ENCODE measurements around the gene PRUNE2.

The PRUNE2 gene

DNA sequence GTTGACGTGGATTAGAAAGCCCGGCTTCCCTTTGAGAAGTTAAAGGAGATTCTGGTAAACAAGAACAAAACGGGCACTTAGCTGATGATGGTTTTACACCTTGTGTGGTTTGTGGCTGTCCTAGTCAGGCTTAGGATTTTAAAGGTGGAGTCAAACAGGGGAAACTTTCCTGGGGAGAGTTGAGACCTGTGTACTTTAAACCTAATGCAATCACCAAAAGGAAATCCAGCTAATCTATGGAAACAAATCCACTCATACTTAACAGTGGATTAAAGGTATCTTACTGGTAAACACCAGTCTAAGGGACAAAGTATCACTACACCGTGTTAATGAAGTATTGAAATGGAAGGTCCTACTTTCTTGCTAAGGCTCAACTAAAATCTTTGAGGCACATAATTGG is 291.9 kb downstream of the PRUNE2 start:
- ChIA-PET CTCF (no interaction called here), POLR2A (no interaction called here)
- TF ChIP-seq LEF1 (IDR thresholded peaks at IDR 0.05; ENCODE audit: borderline replicate concordance): no peak
- TF ChIP-seq FOXK2 (IDR thresholded peaks at IDR 0.05): no peak
- TF ChIP-seq ELF4 (IDR thresholded peaks at IDR 0.05): no peak
- no peak for TF ChIP-seq NFRKB (IDR thresholded peaks at IDR 0.05)
- TF ChIP-seq ZNF384 (IDR thresholded peaks at IDR 0.05): no peak
- TF ChIP-seq FOXM1 (IDR thresholded peaks at IDR 0.05; ENCODE audit: borderline replicate concordance): no peak
- TF ChIP-seq BHLHE40 (IDR thresholded peaks at IDR 0.05; ENCODE audit: borderline replicate concordance): no peak
- TF ChIP-seq CTBP1 (IDR thresholded peaks at IDR 0.05; ENCODE audit: borderline replicate concordance): no peak
- TF ChIP-seq SUZ12 (IDR thresholded peaks at IDR 0.05): no peak
- TF ChIP-seq L3MBTL2 (conservative IDR thresholded peaks at IDR 0.05): no peak
- no peak for TF ChIP-seq HDGF (IDR thresholded peaks at IDR 0.05; ENCODE audit: borderline replicate concordance)
- no peak for TF ChIP-seq TARDBP (IDR thresholded peaks at IDR 0.05)
- no peak for TF ChIP-seq ARNT (IDR thresholded peaks at IDR 0.05)
- TF ChIP-seq, protein P1, sequence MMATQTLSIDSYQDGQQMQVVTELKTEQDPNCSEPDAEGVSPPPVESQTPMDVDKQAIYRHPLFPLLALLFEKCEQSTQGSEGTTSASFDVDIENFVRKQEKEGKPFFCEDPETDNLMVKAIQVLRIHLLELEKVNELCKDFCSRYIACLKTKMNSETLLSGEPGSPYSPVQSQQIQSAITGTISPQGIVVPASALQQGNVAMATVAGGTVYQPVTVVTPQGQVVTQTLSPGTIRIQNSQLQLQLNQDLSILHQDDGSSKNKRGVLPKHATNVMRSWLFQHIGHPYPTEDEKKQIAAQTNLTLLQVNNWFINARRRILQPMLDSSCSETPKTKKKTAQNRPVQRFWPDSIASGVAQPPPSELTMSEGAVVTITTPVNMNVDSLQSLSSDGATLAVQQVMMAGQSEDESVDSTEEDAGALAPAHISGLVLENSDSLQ (IDR thresholded peaks at IDR 0.05): no peak
- TF ChIP-seq SP1 (IDR thresholded peaks at IDR 0.05): no peak
- DNase-seq (ENCODE audit: extremely low spot score): no peak

DNA sequence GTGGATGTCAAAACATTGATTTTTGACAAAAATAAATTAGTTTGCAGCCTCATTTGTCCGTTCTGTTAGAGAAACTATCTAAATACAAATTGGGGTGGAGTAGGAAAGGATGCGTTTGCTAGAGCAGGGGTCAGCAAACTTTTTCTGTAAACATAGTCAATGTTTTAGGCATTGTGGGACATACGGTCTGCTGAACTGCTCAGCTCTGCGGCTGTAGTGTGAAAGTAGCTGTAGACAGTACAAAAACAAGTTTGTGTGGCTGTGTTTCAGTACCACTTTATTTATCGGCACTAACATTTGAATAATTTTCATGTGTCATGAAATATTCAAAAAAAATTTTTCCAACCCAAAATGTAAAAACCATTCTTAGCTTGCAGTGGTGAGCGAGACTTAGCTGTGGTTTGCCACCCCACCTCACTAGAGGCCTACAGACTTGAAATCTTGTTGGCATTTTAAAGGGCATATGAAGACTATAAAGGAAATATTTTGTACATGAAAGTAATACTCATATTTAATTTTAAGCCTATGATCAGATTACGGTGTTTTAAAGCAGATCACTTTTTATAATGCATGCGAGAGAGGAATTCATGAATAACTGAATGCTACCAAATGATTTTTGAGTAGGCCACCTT is 292.6 kb downstream of the PRUNE2 start:
- ChIA-PET POLR2A (no interaction called here), CTCF (no interaction called here)
- no peak for TF ChIP-seq TARDBP (IDR thresholded peaks at IDR 0.05)
- TF ChIP-seq HDGF (IDR thresholded peaks at IDR 0.05; ENCODE audit: borderline replicate concordance): no peak
- no peak for TF ChIP-seq SUZ12 (IDR thresholded peaks at IDR 0.05)
- TF ChIP-seq, protein P1 (IDR thresholded peaks at IDR 0.05): no peak
- TF ChIP-seq FOXA1 (IDR thresholded peaks at IDR 0.05): no peak
- no peak for TF ChIP-seq FOXK2 (IDR thresholded peaks at IDR 0.05)
- TF ChIP-seq ELF4 (IDR thresholded peaks at IDR 0.05): no peak
- no peak for TF ChIP-seq LEF1 (IDR thresholded peaks at IDR 0.05; ENCODE audit: borderline replicate concordance)
- no peak for TF ChIP-seq ZNF384 (IDR thresholded peaks at IDR 0.05)
- no peak for TF ChIP-seq BHLHE40 (IDR thresholded peaks at IDR 0.05; ENCODE audit: borderline replicate concordance)
- no peak for TF ChIP-seq FOXM1 (IDR thresholded peaks at IDR 0.05; ENCODE audit: borderline replicate concordance)
- TF ChIP-seq NFRKB (IDR thresholded peaks at IDR 0.05): no peak
- no peak for TF ChIP-seq CTBP1 (IDR thresholded peaks at IDR 0.05; ENCODE audit: borderline replicate concordance)
- TF ChIP-seq L3MBTL2 (conservative IDR thresholded peaks at IDR 0.05): no peak
- TF ChIP-seq ARNT (IDR thresholded peaks at IDR 0.05): no peak
- TF ChIP-seq SP1 (IDR thresholded peaks at IDR 0.05): no peak
- DNase-seq (ENCODE audit: extremely low spot score): no peak

DNA sequence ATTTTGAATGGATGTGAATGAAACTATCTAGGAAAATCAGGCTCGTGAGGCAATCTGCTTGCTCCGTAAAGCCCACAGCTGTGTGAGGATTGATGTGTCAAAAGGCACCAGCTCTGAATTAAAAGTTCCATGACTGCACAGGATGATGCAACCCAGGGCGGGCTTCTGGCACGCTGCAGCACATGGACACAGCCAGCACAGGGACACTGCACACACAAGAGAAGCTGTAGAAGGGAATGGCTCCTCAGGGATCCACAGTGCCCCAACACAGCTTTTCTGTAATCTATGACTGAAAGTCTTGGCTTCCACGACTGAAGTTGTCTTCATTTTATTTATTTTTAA is 295.9 kb downstream of the PRUNE2 start:
- CTCF ChIA-PET: interaction anchor here (0.5 kb wide), 1 partner anchor 114 kb away, joined by 3 read pairs; no protein-coding TSS in a partner anchor
- TF ChIP-seq ELF4 (IDR thresholded peaks at IDR 0.05): no peak
- TF ChIP-seq SP1 (IDR thresholded peaks at IDR 0.05): no peak
- no peak for TF ChIP-seq BHLHE40 (IDR thresholded peaks at IDR 0.05; ENCODE audit: borderline replicate concordance)
- DNase-seq (ENCODE audit: extremely low spot score): no peak

DNA sequence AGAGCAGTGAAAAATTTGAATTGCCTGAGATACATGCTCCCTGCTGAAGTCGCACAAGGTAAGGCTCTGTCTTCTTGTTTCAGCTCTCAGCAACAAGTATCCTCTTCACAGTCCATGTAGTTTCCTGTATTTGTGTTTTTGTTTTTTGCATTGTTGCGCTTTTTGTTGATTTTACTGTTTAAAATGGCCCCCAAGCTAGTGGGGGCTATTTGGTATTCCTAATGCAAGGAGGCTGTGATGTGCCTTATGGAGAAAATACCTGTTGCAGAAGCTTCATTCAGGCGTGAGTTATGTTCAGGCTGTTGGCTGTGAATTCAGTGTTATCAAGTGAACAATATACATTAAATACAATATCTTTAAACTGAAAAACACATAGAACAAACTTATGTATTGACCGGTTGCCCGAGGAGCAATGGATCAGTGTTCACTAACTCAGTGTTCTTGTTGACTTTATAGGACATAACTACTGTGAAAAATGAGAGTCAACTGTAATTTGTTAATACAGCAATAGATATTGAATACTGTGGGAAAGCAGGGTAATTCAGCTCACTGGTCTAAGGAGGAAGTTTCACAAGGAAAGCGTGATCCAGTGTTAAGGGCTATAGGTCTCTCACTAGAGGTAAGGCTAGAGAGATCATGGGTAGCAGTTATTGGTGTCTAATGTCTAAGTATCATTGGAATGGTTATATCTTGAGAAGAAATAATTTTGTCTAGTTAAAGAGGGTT is 296.5 kb downstream of the PRUNE2 start:
- CTCF ChIA-PET: interaction anchor here (0.6 to 0.7 kb wide), 2 partner anchors 12 to 18 kb away, joined by 3 to 4 read pairs; no protein-coding TSS in a partner anchor
- POLR2A ChIA-PET: interaction anchor here (1.1 kb wide), 1 partner anchor 11 kb away, joined by 3 read pairs; no protein-coding TSS in a partner anchor
- TF ChIP-seq ARNT (IDR thresholded peaks at IDR 0.05) (no peak), L3MBTL2 (conservative IDR thresholded peaks at IDR 0.05) (no peak)

More for the DNA sequence above, 295.9 kb downstream of the PRUNE2 start:
- POLR2A ChIA-PET: interaction anchor here (1.1 kb wide), 1 partner anchor 10 kb away, joined by 3 read pairs; no protein-coding TSS in a partner anchor

DNA sequence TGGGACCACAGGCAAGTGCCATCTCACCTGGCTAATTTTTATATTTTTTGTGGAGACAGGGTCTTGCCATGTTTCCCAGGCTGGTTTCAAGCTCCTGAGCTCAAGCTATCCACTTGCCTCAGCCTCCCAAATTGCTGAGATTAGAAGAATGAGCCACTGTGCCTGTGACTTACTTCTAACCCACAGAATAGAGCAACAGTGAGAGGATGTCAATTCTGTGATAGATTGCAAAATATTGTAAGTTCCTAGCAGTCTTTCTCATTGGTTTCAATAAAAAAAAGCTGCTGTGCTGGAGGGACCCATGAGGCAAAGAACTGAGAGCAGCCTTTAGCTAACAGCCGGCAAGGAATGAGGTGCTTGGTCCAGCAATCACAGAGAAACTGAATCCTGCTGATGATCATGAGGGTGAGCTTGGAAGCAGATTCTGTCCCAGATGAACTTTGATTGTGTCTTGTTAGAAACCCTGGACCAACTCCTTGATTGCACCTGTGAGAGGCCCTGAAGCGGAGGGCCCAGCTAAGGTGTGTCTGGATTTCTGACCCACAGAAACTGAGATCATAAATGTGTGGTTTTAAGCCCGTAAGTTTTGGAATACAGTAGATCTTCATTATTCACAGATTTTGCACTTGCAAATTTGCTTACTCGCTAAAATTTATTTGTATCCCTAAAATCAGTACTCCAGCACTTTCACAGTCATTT is 297.2 kb downstream of the PRUNE2 start:
- DNase-seq (ENCODE audit: extremely low spot score): no peak
- TF ChIP-seq LEF1 (IDR thresholded peaks at IDR 0.05; ENCODE audit: borderline replicate concordance) (no peak), SP1 (IDR thresholded peaks at IDR 0.05) (no peak), HDGF (IDR thresholded peaks at IDR 0.05; ENCODE audit: borderline replicate concordance) (no peak), TARDBP (IDR thresholded peaks at IDR 0.05) (no peak), BHLHE40 (IDR thresholded peaks at IDR 0.05; ENCODE audit: borderline replicate concordance) (no peak), ARNT (IDR thresholded peaks at IDR 0.05) (no peak), ZNF384 (IDR thresholded peaks at IDR 0.05) (no peak), SUZ12 (IDR thresholded peaks at IDR 0.05) (no peak), FOXM1 (IDR thresholded peaks at IDR 0.05; ENCODE audit: borderline replicate concordance) (no peak), FOXA1 (IDR thresholded peaks at IDR 0.05) (no peak), FOXK2 (IDR thresholded peaks at IDR 0.05) (no peak), CTBP1 (IDR thresholded peaks at IDR 0.05; ENCODE audit: borderline replicate concordance) (no peak), NFRKB (IDR thresholded peaks at IDR 0.05) (no peak), L3MBTL2 (conservative IDR thresholded peaks at IDR 0.05) (no peak), ELF4 (IDR thresholded peaks at IDR 0.05) (no peak)
- TF ChIP-seq, protein P1 (IDR thresholded peaks at IDR 0.05): no peak
- ChIA-PET POLR2A (no interaction called here), CTCF (interaction anchor here (0.6 to 0.7 kb wide), 2 partner anchors 11 to 18 kb away, joined by 3 to 4 read pairs; no protein-coding TSS in a partner anchor)

More for the DNA sequence above, 296.5 kb downstream of the PRUNE2 start:
- no peak for DNase-seq (ENCODE audit: extremely low spot score)

Measured in HEK293T (cell line).